ENCODE data around the gene RAET1G.

GRCh38 chr6:149964308-149965193, 41.6 kb upstream of the RAET1G start:
- no peak for TF ChIP-seq POLR2A (IDR thresholded peaks at IDR 0.05)
- TF ChIP-seq, protein P1, sequence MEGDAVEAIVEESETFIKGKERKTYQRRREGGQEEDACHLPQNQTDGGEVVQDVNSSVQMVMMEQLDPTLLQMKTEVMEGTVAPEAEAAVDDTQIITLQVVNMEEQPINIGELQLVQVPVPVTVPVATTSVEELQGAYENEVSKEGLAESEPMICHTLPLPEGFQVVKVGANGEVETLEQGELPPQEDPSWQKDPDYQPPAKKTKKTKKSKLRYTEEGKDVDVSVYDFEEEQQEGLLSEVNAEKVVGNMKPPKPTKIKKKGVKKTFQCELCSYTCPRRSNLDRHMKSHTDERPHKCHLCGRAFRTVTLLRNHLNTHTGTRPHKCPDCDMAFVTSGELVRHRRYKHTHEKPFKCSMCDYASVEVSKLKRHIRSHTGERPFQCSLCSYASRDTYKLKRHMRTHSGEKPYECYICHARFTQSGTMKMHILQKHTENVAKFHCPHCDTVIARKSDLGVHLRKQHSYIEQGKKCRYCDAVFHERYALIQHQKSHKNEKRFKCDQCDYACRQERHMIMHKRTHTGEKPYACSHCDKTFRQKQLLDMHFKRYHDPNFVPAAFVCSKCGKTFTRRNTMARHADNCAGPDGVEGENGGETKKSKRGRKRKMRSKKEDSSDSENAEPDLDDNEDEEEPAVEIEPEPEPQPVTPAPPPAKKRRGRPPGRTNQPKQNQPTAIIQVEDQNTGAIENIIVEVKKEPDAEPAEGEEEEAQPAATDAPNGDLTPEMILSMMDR (IDR thresholded peaks at IDR 0.05) = no peak

Measured in upper lobe of left lung (tissue), 4 donors.